MG63 (cell line): ENCODE measurements around the gene PCDHA1. TPM values are rescaled to one million over a fixed set of nuclear protein-coding genes. Genes with fewer than 3 reads are reported as not detected.
A peak's percentile ranks its signal among the peaks of the same experiment; 100 is the strongest.

Experiments used
- DNase-seq: peaks from one replicate; pipeline ENCODE4 v3.0.0-alpha.2; 2020
- H3K27me3 ChIP-seq: fragments of 250-450 bp; sonication (Bioruptor Pico); 2 replicates; pipeline ENCODE4 v1.5.1; 2020; ENCODE audit warnings: mild to moderate bottlenecking, moderate library complexity
- H3K36me3 ChIP-seq: fragments of 250-450 bp; sonication (Bioruptor Pico); 2 replicates; pipeline ENCODE4 v1.5.1; 2020; ENCODE audit warnings: mild to moderate bottlenecking, moderate library complexity
- H3K4me3 ChIP-seq: fragments of 250-450 bp; sonication (Bioruptor Pico); 2 replicates; pipeline ENCODE4 v1.5.1; 2020; ENCODE audit warnings: mild to moderate bottlenecking, moderate library complexity
- H3K9me3 ChIP-seq: fragments of 250-450 bp; sonication (Bioruptor Pico); 2 replicates; pipeline ENCODE4 v1.5.1; 2020; ENCODE audit warnings: mild to moderate bottlenecking, moderate library complexity
- total RNA-seq: library from RNA; depleted of rRNA; stranded (reverse); fragments of >200 nt; shearing (Covaris generic); gene quantifications from 2 replicates; pipeline ENCODE4 v1.2.3, GENCODE V29; 2014; ENCODE audit warnings: low replicate concordance

Gene PCDHA1
- total RNA-seq, 1 experiment from 2014 or later = not detected

DNA sequence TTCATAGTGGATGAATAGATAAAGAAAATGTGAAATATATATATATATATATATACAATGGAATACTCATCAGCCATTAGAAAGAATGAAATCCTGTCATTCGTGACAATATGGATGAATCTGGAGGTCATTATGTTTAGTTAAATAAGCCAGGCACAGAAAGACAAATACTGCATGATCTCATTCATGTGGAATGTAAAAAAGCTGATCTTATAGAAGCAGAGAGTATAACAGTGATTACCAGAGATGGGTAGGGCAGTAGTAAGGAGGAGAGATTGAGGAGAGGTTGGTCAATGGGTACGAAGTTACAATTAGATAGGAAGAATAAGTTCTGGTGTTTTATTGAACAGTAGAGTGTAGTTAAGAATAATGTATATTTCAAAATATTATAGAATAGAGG lies 160.6 kb downstream of the PCDHA1 start:
- H3K27me3 ChIP-seq = peaks cover 11% of the 10 kb centered on the region
- DNase-seq = no peak
- peaks cover 3% of the 10 kb centered on the region for H3K9me3 ChIP-seq
- no peaks in the 10 kb centered on the region for H3K36me3 ChIP-seq
- H3K4me3 ChIP-seq = no peak overlapping the region

DNA sequence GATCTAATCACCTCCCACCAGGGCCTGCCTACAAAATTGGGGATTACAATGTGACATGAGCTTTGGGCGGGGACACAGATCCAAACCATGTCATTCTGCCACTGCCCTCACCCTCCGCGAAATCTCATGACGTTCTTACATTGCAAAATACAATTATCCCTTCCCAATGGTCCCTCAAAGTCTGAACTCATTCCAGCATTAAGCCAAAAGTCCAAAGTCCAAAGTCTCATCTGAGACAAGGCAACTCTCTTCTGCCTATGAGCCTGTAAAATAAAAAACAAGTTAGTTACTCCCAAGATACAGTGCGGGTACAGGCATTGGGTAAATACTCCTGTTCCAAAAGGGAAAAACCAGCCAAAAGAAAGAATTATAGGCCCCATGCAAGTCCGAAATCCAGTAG lies 165.7 kb downstream of the PCDHA1 start:
- Histone ChIP-seq H3K4me3 (no peak overlapping the region), H3K9me3 (no peaks in the 10 kb centered on the region), H3K27me3 (peaks cover 7% of the 10 kb centered on the region), H3K36me3 (no peaks in the 10 kb centered on the region)
- DNase-seq = no peak

DNA sequence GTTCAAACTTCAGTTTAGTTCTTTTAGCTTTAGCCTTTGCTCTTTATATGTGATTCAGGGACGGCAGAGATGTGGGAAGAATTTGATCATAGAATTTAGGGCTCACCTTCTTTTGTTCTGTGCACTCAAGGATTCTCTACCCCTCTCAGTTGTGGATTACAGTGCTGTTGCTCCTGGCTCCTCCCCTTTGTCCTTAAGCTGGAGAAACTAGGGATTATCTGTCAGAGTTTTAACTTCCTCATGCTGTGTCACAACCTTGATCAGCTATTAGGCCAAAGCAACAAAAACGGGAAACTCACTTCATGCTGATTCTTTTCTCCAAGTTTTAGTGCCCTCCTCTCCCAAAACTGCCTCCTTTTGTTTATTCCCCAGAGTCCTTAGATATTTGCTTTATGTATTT lies 167.3 kb downstream of the PCDHA1 start:
- peaks cover 10% of the 10 kb centered on the region for H3K27me3 ChIP-seq
- DNase-seq = no peak
- no peaks in the 10 kb centered on the region for H3K9me3 ChIP-seq
- no peaks in the 10 kb centered on the region for H3K36me3 ChIP-seq
- no peak overlapping the region for H3K4me3 ChIP-seq

DNA sequence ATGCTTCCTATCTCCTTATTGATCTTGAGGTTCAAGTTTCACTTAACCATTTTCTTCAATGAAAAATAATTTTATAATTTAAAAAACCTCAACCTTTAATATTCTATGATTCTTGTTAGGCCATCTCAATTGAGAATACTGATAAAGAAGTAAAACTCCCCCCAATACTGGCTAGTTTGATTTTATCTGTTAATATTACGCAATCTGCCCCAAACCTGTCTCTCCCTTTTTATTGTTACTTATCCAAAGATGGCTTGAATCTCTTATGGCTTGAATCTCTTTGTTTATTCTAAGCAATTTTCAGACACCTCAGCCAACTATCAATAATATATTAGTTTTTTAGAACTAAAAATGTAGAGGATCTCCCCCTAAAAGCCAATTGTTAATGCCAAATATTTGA lies 176.2 kb downstream of the PCDHA1 start:
- Histone ChIP-seq H3K27me3 (peaks cover 3% of the 10 kb centered on the region; the same call in 1 of the 2 replicates), H3K36me3 (no peaks in the 10 kb centered on the region), H3K4me3 (no peak overlapping the region), H3K9me3 (no peaks in the 10 kb centered on the region)
- DNase-seq = no peak

DNA sequence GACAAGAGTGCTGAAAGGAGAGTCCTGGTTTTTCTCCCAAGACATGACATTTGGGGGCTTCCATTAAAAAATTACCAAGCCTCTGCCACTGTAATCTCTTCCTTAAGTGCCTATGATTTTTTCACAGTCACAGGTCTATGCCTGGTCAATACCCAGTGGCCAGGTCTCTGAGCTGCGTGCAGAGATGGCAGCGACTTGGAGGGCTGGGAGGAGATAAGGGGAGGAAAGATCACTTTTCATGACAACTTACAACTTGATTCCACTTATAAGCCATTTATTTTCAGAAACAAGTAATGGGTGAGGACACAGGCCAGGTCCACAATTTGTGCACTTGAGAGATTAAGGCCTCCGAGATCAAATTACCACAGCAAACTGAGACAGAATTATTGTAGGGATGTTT lies 178.4 kb downstream of the PCDHA1 start:
- H3K36me3 ChIP-seq = no peaks in the 10 kb centered on the region
- peaks cover 2% of the 10 kb centered on the region; the same call in 1 of the 2 replicates for H3K27me3 ChIP-seq
- no peaks in the 10 kb centered on the region for H3K9me3 ChIP-seq
- H3K4me3 ChIP-seq = no peak overlapping the region
- no peak for DNase-seq

DNA sequence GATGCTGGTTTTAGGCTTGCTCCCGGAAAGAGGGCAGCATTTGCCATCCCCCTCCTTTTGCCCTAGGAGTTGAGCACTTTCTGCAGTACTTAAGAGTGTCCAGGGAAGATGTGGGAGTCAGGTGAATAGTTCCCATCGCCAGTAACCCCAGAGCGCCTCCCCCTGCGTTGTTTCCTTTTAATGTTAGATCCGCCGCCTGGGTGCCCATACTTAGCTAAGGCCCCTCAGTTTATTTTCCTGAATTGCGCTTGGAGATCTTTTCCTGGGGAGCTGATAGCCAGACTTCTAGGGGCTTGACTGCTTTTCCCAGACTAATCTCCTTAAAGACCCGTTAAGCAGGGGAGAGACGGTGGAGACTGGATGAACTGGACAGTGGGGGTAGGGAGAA lies 180.0 kb downstream of the PCDHA1 start:
- no peak for DNase-seq
- no peaks in the 10 kb centered on the region for H3K36me3 ChIP-seq
- H3K27me3 ChIP-seq = peaks cover 5% of the 10 kb centered on the region; the same call in 1 of the 2 replicates
- no peaks in the 10 kb centered on the region for H3K9me3 ChIP-seq
- peak overlapping the region; percentile 53 for H3K4me3 ChIP-seq

DNA sequence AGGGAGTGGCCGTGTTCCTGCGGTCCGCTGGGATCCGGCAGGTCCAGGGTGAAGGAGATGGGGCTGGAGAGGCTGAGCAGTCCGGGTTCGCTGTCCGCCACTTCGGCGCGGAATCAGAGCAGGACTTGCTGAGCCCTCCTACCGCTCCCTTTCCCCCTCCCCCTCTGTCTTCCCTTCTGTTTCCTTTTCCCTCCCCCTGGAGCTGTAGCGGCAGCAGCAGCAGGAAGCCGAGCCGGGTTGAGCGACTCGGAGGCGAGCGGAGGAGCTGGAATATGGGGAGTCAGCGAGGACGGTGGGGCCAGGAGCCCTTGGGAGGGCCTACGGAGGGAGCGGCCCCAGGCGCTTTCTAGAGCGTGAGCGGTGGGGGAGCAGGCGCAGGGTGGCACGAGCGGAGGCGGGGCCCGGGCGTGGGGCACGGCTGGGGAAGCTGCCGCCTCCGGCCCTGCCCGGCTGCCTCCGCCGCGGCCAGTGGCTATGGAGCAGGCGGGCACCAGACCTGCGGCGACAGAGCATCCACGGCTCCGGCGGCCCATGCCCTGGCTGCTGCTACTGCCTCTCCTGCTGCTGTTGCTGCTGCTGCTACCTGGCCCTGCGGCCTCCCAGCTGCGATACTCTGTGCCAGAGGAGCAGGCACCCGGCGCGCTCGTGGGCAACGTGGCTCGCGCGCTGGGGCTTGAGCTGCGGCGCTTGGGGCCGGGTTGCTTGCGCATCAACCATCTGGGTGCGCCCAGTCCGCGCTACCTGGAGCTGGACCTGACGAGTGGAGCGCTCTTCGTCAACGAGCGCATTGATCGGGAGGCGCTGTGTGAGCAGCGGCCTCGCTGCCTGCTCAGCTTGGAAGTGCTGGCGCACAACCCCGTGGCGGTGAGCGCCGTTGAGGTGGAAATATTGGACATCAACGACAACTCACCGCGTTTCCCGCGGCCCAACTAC lies 180.6 kb downstream of the PCDHA1 start, which contains the start of gene PCDHAC2:
Gene PCDHAC2 (plus strand): TSS at position 184 of the 933 bp plus-strand sequence. CDS start 291 bp downstream, at position 475.
- peaks cover 5% of the 10 kb centered on the region; the same call in 1 of the 2 replicates for H3K27me3 ChIP-seq
- H3K4me3 ChIP-seq = peak within 1 kb of the TSS; percentile 53
- no peaks in the 10 kb centered on the region for H3K36me3 ChIP-seq
- peak; percentile 69 for DNase-seq
- no peaks in the 10 kb centered on the region for H3K9me3 ChIP-seq

DNA sequence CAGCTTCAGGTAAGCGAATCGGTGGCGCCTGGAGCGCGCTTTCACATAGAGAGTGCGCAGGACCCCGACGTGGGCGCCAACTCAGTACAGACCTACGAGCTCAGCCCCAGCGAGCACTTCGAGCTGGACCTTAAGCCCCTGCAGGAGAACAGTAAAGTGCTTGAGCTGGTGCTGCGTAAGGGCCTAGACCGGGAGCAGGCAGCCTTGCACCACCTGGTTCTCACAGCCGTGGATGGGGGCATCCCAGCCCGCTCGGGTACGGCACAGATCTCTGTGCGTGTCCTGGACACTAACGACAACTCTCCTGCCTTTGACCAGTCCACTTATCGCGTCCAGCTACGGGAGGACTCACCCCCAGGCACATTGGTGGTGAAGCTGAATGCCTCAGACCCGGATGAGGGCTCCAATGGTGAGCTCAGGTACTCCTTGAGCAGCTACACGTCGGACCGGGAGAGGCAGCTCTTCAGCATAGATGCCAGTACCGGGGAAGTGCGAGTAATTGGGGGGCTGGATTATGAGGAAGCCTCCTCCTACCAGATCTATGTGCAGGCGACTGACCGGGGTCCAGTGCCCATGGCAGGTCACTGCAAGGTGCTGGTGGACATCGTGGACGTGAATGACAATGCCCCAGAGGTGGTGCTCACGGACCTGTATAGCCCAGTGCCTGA lies 181.4 kb downstream of the PCDHA1 start:
- H3K27me3 ChIP-seq = peaks cover 5% of the 10 kb centered on the region; the same call in 1 of the 2 replicates

DNA sequence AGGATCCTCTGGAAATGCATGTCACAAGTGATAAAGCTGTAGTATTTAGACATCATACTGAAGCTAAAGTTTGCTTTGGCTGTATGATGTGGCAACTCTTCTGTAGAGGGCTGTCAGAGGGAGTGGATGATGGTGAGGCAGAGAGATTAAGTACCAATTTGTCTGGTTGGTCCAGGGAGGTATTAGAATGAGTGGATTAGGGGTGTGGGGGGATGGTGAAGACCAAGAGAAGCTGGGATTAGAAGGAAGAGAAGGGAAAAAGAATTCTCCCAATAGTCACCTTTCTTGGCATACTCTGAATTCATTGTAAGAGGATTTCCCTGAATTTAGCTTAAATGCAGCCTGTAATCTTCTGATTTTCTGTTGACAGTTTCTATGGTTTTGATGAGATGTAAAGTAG lies 183.9 kb downstream of the PCDHA1 start:
- H3K27me3 ChIP-seq = peaks cover 5% of the 10 kb centered on the region; the same call in 1 of the 2 replicates
- no peaks in the 10 kb centered on the region for H3K36me3 ChIP-seq
- H3K9me3 ChIP-seq = no peaks in the 10 kb centered on the region
- DNase-seq = no peak
- H3K4me3 ChIP-seq = no peak overlapping the region

More for the DNA sequence above, 181.4 kb downstream of the PCDHA1 start:
- Histone ChIP-seq H3K4me3 (no peak overlapping the region), H3K9me3 (no peaks in the 10 kb centered on the region), H3K36me3 (no peaks in the 10 kb centered on the region)
- no peak for DNase-seq

DNA sequence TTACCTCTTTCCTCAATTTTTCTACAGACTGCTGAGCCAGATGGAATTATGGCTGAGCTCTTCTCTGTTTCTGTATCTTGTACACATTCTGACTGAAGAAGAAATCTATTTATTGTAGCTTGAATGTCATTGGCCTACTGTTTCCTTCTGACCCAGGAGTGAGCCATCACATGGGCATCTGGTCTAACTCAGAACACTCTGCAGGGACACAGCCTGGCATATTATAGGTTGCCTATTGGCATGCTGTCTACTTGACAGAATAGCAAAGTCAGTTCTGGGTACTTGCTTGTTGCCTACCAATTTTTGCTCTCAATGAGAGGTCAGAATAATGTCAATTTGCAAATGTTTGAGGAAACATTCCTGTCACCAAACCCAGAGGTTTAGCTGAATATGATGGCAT lies 187.6 kb downstream of the PCDHA1 start:
- Histone ChIP-seq H3K4me3 (no peak overlapping the region), H3K27me3 (peaks cover 3% of the 10 kb centered on the region; the same call in 1 of the 2 replicates), H3K36me3 (no peaks in the 10 kb centered on the region), H3K9me3 (no peaks in the 10 kb centered on the region)
- DNase-seq = no peak

DNA sequence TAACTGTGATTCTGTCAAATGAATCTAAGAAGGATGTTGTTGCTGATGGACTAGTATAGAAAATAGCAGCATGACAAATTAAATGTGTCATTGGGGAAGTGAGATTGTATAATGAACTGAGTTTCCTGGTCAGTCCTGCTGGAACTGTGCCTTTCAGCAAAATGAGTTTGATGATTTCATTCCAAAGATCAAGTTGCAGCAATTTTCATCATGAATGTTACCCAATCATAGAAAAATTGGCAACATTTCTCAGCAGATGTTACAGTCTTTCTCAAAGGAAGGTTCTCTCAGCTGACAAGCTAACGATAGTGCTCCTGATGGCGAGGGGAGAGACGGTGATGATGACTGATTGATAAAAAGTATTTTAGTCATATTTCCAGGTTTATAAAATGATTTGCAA lies 191.1 kb downstream of the PCDHA1 start:
- H3K27me3 ChIP-seq = no peaks in the 10 kb centered on the region; the same call in 1 of the 2 replicates
- H3K9me3 ChIP-seq = no peaks in the 10 kb centered on the region
- H3K4me3 ChIP-seq = no peak overlapping the region
- DNase-seq = no peak
- H3K36me3 ChIP-seq = no peaks in the 10 kb centered on the region

DNA sequence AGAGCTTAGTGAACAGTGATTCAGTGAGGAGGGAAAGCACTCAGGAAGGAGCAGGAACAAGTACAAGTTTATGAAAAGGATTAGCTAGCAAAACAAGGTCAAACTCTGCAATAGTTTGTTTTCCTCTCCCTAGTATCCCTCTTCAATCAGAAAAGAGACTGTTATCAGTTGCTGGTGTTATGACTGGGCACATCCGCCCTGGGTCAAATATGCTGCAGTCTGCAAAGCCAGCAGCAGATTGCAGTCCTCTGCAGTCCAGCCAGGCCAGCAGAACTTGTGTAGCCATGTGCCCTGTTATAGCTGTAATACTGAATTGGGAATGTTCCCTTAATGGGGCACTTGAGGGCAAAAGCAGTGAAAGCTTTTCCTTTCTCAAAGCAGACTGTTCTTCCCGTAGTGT lies 192.3 kb downstream of the PCDHA1 start:
- H3K4me3 ChIP-seq = no peak overlapping the region
- no peaks in the 10 kb centered on the region for H3K36me3 ChIP-seq
- H3K27me3 ChIP-seq = no peaks in the 10 kb centered on the region; the same call in 1 of the 2 replicates
- DNase-seq = no peak
- H3K9me3 ChIP-seq = no peaks in the 10 kb centered on the region

DNA sequence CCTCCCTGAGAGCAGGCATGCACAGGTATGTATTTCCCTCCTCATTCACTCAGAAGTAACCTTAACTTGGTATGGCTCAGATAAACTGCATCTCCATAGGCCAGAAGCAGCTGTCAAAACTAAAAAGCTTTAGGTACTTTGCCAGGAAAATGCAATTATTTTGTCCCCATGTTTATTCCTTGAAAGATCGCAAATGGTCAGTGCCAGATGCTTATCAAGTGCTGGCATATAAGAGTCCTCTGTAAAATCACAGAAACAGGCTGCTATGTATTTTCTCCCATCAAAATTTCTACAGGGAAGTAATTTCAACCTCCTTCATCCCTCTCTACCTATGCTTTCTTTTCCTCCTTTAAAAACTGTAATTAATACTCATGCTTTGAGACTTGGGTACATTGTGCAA lies 193.0 kb downstream of the PCDHA1 start:
- H3K4me3 ChIP-seq = no peak overlapping the region
- H3K9me3 ChIP-seq = no peaks in the 10 kb centered on the region
- H3K27me3 ChIP-seq = no peaks in the 10 kb centered on the region; the same call in 1 of the 2 replicates
- no peak for DNase-seq
- no peaks in the 10 kb centered on the region for H3K36me3 ChIP-seq

DNA sequence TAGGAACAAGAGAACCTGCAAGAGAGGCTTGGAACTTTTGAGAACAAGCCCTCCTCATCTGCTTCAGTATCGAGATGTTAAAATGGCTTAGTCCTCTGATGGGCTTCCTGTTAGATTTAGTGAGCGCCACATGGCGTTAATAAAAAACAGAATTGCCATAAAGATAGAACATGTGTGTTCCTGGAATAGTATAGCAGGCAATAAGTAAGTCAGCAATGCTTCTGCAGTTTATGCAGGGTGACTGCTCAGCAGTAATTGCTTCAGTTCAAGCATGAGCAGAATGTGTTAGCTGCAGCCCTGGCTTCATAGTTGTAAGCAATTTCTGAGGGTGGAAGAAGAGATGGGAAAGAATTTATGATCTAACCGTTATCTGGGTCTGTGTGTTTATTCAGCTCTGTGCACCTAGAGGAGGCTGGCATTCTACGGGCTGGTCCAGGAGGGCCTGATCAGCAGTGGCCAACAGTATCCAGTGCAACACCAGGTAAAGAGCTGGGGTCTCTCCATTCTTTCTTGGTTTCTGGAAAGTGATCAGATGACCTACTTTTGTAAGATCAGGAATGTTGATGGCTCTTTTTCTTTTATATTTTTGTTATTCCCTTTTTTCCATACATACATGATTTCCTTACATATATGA lies 196.3 kb downstream of the PCDHA1 start:
- H3K9me3 ChIP-seq = no peaks in the 10 kb centered on the region
- no peak for DNase-seq
- no peaks in the 10 kb centered on the region for H3K36me3 ChIP-seq
- H3K27me3 ChIP-seq = no peaks in the 10 kb centered on the region; the same call in 1 of the 2 replicates
- H3K4me3 ChIP-seq = no peak overlapping the region

DNA sequence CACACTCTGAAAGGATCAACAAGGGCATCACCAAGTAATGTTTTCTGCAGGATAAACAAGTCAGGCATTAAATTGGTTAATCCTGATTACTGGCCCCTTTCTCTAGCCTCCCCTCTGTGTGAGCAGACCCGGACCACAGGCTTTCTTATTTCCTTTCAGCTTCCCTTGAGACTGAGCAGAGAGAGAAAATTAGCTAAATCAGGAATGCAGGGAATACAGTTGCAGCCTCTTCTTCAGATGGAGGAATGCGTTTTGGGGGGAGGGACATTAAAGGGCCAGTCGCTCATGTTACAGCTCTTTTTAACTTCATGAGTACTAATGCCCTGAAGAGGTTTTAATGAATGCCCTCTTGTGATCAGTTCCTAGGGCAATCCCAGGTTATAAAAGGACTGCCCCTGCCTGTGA lies 200.2 kb downstream of the PCDHA1 start:
- no peak for DNase-seq

DNA sequence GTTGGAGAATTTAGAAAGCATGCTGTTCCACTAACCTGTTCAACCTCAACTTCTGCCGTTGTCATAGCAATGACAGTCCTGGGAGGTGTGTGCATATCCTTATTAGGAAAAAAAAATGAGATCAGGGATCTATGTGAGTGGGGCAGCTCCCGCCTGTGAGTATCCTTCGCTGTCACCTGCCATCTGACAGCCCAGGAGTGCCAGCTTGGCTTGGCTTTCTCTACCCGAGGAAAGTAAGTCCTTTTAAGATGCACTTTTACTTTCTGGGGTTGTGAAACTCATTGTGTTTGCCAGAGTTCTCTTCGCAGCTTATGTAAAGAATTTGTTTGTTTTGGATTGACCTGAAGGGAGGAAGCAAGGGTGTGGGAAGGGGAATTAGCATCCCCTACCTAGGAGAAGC lies 202.2 kb downstream of the PCDHA1 start:
- H3K4me3 ChIP-seq = no peak overlapping the region
- no peaks in the 10 kb centered on the region for H3K36me3 ChIP-seq
- H3K27me3 ChIP-seq = no peaks in the 10 kb centered on the region; the same call in 1 of the 2 replicates
- no peaks in the 10 kb centered on the region for H3K9me3 ChIP-seq
- no peak for DNase-seq

More for the DNA sequence above, 200.2 kb downstream of the PCDHA1 start:
- Histone ChIP-seq H3K27me3 (no peaks in the 10 kb centered on the region; the same call in 1 of the 2 replicates), H3K4me3 (no peak overlapping the region), H3K9me3 (no peaks in the 10 kb centered on the region), H3K36me3 (no peaks in the 10 kb centered on the region)

DNA sequence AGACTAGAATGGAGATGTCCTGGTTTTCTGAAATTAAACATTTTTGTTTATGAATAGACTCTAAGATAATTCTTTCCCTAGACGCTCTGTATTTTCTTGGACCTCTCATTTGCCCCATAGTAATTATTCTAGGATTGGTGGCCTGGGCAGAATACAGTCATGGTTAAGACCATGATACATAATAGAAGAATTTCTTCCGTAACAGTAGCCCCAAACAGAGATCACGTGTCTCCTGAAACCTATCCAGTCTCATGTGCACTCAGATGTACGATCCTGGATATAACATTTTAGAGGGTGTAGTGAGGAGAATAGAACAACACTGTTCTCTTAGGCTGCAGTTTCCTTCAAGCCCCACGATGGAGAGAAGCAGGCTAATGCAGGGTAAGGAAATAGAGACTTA lies 202.7 kb downstream of the PCDHA1 start:
- DNase-seq = no peak
- H3K36me3 ChIP-seq = no peaks in the 10 kb centered on the region
- H3K27me3 ChIP-seq = no peaks in the 10 kb centered on the region; the same call in 1 of the 2 replicates
- no peak overlapping the region for H3K4me3 ChIP-seq
- no peaks in the 10 kb centered on the region for H3K9me3 ChIP-seq
